CD4-positive, CD25-positive, alpha-beta regulatory T cell (primary cell): ENCODE data around the gene HEATR5B. TPM values are rescaled to one million over a fixed set of nuclear protein-coding genes. Genes with fewer than 3 reads are reported as not detected.
A peak's percentile ranks its signal among the peaks of the same experiment; 100 is the strongest.
"Not testable (repeated sequence)": the region's sequence is repeated elsewhere in the genome, so short reads cannot be mapped to it uniquely, and the experiment has no call there.

Source experiments
- ATAC-seq, 2 donors: fragments of 150-1000 bp; cut with Tn5 transposase; one replicate each; pipeline ENCODE4 v1.10.0; 2021; ENCODE audit warnings: low read depth in 2 of 2, moderate number of reproducible peaks in 2 of 2, moderate library complexity in 1 of 2
- DNase-seq, 3 donors: peaks; one replicate each; pipeline versions ENCODE4 v3.0.0 to v3.0.0-alpha.2; 2012 to 2022; ENCODE audit warnings: mixed read lengths in 1 of 3
- H3K27ac ChIP-seq: one replicate; pipeline ENCODE4 v1.7.0; 2013; ENCODE audit warnings: mild to moderate bottlenecking, low read length; ENCODE audit not compliant: insufficient read depth, poor library complexity, severe bottlenecking
- H3K27me3 ChIP-seq: one replicate; pipeline ENCODE4 v1.7.0; 2013; ENCODE audit warnings: low read length; ENCODE audit not compliant: control insufficient read depth, insufficient read depth
- H3K36me3 ChIP-seq: one replicate; pipeline ENCODE4 v1.7.0; 2013; ENCODE audit warnings: mild to moderate bottlenecking, low read length, moderate library complexity; ENCODE audit not compliant: control insufficient read depth, insufficient read depth
- H3K4me1 ChIP-seq: 2 replicates; pipeline ENCODE4 v1.7.0; 2013; ENCODE audit warnings: mild to moderate bottlenecking, low read length; ENCODE audit not compliant: insufficient read depth, control insufficient read depth, poor library complexity, severe bottlenecking
- H3K4me3 ChIP-seq: one replicate; pipeline ENCODE4 v1.7.0; 2013; ENCODE audit warnings: low read depth, mild to moderate bottlenecking, low read length, moderate library complexity
- H3K9me3 ChIP-seq, 2 experiments: 1 replicate in 1 of 2; 2 replicates in 1 of 2; pipeline ENCODE4 v1.7.0; 2013; ENCODE audit warnings: low read length in 2 of 2, mild to moderate bottlenecking in 1 of 2, moderate library complexity in 1 of 2; ENCODE audit not compliant: control insufficient read depth in 2 of 2
- H3K27ac Mint-ChIP-seq, 3 donors: one replicate each; pipeline ENCODE4 v1.8.0; 2020 to 2022; ENCODE audit warnings: mild to moderate bottlenecking in 3 of 3, mixed read lengths in 3 of 3, moderate library complexity in 2 of 3
- H3K27me3 Mint-ChIP-seq: one replicate; pipeline ENCODE4 v1.8.0; 2022; ENCODE audit warnings: mild to moderate bottlenecking, mixed read lengths
- H3K36me3 Mint-ChIP-seq: one replicate; pipeline ENCODE4 v1.8.0; 2020; ENCODE audit warnings: mixed read lengths
- H3K4me1 Mint-ChIP-seq, 4 donors: one replicate each; pipeline ENCODE4 v1.8.0; 2020 to 2022; ENCODE audit warnings: mixed read lengths in 4 of 4, mild to moderate bottlenecking in 1 of 4
- H3K4me3 Mint-ChIP-seq, 4 donors: one replicate each; pipeline ENCODE4 v1.8.0; 2020 to 2022; ENCODE audit warnings: mild to moderate bottlenecking in 4 of 4, mixed read lengths in 4 of 4, moderate library complexity in 3 of 4
- H3K9me3 Mint-ChIP-seq, 7 donors: one replicate each; pipeline ENCODE4 v1.8.0; 2020 to 2022; ENCODE audit warnings: mixed read lengths in 7 of 7, mild to moderate bottlenecking in 3 of 7, moderate library complexity in 2 of 7
- polyA plus RNA-seq, 4 donors: library from polyadenylated mRNA; unstranded; fragments of 300-500 nt; fragmentation: Illumina TruSeq; gene quantifications; one replicate each; pipeline ENCODE4 v1.2.3, GENCODE V29; 2021
- total RNA-seq: library from RNA; stranded (reverse); gene quantifications from one replicate; pipeline ENCODE4 v1.2.3, GENCODE V29; 2022

HEATR5B gene
- total and polyA plus RNA-seq, 5 donors from 2014 or later = 7.4 to 49.1 (median 10.0) TPM

GRCh38 chr2:36951574-36951973, 132.6 kb downstream of the HEATR5B start:
- ATAC-seq = no peak
- Mint-ChIP-seq H3K27me3 (no peaks in the 10 kb centered on the region), H3K4me1 (peaks cover 30 to 64% (median 40%) of the 10 kb centered on the region in 4 donors), H3K9me3 (no peaks in the 10 kb centered on the region), H3K4me3 (no peak overlapping the region), H3K27ac (peak overlapping the region in 1 of 3 donors; percentile 49), H3K36me3 (peaks cover 13% of the 10 kb centered on the region)
- Histone ChIP-seq H3K27me3 (no peaks in the 10 kb centered on the region), H3K4me3 (no peak overlapping the region), H3K27ac (no peak overlapping the region), H3K36me3 (peaks cover 2% of the 10 kb centered on the region), H3K4me1 (no peaks in the 10 kb centered on the region), H3K9me3 (no peaks in the 10 kb centered on the region)
- DNase-seq = no peak

GRCh38 chr2:36951027-36951518, 133.1 kb downstream of the HEATR5B start:
- Mint-ChIP-seq H3K27ac (peak overlapping the region in 1 of 3 donors; percentile 49), H3K27me3 (no peaks in the 10 kb centered on the region), H3K9me3 (no peaks in the 10 kb centered on the region), H3K36me3 (peaks cover 13% of the 10 kb centered on the region), H3K4me3 (no peak overlapping the region), H3K4me1 (peaks cover 28 to 61% (median 38%) of the 10 kb centered on the region in 4 donors)
- Histone ChIP-seq H3K4me1 (no peaks in the 10 kb centered on the region), H3K27me3 (no peaks in the 10 kb centered on the region), H3K4me3 (no peak overlapping the region), H3K36me3 (peaks cover 2% of the 10 kb centered on the region), H3K27ac (no peak overlapping the region), H3K9me3 (no peaks in the 10 kb centered on the region)
- ATAC-seq (no peak), DNase-seq (peak in 1 of 3 donors; percentile 4)

GRCh38 chr2:36949845-36950244, 134.3 kb downstream of the HEATR5B start:
- Histone ChIP-seq H3K4me1 (no peaks in the 10 kb centered on the region), H3K4me3 (no peak overlapping the region), H3K9me3 (no peaks in the 10 kb centered on the region), H3K27me3 (no peaks in the 10 kb centered on the region), H3K27ac (no peak overlapping the region), H3K36me3 (peaks cover 2% of the 10 kb centered on the region)
- Mint-ChIP-seq H3K36me3 (peaks cover 10% of the 10 kb centered on the region), H3K9me3 (no peaks in the 10 kb centered on the region), H3K4me3 (no peak overlapping the region), H3K27me3 (no peaks in the 10 kb centered on the region), H3K27ac (peak overlapping the region in 2 of 3 donors; percentile 33 to 51), H3K4me1 (peaks cover 24 to 54% (median 31%) of the 10 kb centered on the region in 4 donors)
- no peak for ATAC-seq
- no peak for DNase-seq

GRCh38 chr2:36945240-36945639, 138.9 kb downstream of the HEATR5B start:
- not testable (repeated sequence) for H3K27me3 Mint-ChIP-seq, H3K36me3 Mint-ChIP-seq, H3K9me3 Mint-ChIP-seq, H3K9me3 ChIP-seq, H3K4me3 Mint-ChIP-seq, DNase-seq, H3K4me1 ChIP-seq, H3K36me3 ChIP-seq, H3K27ac ChIP-seq, H3K4me3 ChIP-seq, H3K27ac Mint-ChIP-seq, ATAC-seq, H3K27me3 ChIP-seq
- H3K4me1 Mint-ChIP-seq = peaks cover 10 to 26% (median 20%) of the 10 kb centered on the region in 4 donors

- Mint-ChIP-seq H3K36me3 (peaks cover 6% of the 10 kb centered on the region), H3K4me3 (no peak overlapping the region), H3K4me1 (peaks cover 11 to 19% (median 14%) of the 10 kb centered on the region in 4 donors), H3K27ac (peak overlapping the region in 1 of 3 donors; percentile 20), H3K9me3 (no peaks in the 10 kb centered on the region), H3K27me3 (no peaks in the 10 kb centered on the region)
- H3K4me3 ChIP-seq = no peak overlapping the region
- no peak overlapping the region for H3K27ac ChIP-seq
- H3K9me3 ChIP-seq = no peaks in the 10 kb centered on the region
- peaks cover 3% of the 10 kb centered on the region for H3K36me3 ChIP-seq
- H3K4me1 ChIP-seq = no peaks in the 10 kb centered on the region
- DNase-seq (no peak), ATAC-seq (no peak)
- H3K27me3 ChIP-seq = no peaks in the 10 kb centered on the region
Measured at GRCh38 chr2:36941867-36942266, 142.3 kb downstream of the HEATR5B start.

- not testable (repeated sequence) for H3K36me3 ChIP-seq, H3K27me3 Mint-ChIP-seq, H3K9me3 ChIP-seq, H3K9me3 Mint-ChIP-seq, DNase-seq, H3K4me1 ChIP-seq, H3K27ac ChIP-seq, ATAC-seq, H3K27me3 ChIP-seq, H3K4me3 ChIP-seq, H3K4me3 Mint-ChIP-seq
- peaks cover 14% of the 10 kb centered on the region for H3K36me3 Mint-ChIP-seq
- peak overlapping the region in 1 of 3 donors; percentile 37 for H3K27ac Mint-ChIP-seq
- H3K4me1 Mint-ChIP-seq = peaks cover 18 to 26% (median 24%) of the 10 kb centered on the region in 4 donors
Measured at GRCh38 chr2:36936526-36936925, 147.6 kb downstream of the HEATR5B start.

GRCh38 chr2:36931688-36932087, 152.5 kb downstream of the HEATR5B start:
- H3K9me3 Mint-ChIP-seq, H3K27me3 ChIP-seq, H3K27me3 Mint-ChIP-seq, H3K9me3 ChIP-seq, H3K4me3 ChIP-seq, H3K4me3 Mint-ChIP-seq, H3K27ac ChIP-seq, H3K36me3 ChIP-seq, H3K4me1 ChIP-seq, ATAC-seq, DNase-seq: not testable (repeated sequence)
- Mint-ChIP-seq H3K4me1 (peaks cover 18 to 39% (median 27%) of the 10 kb centered on the region in 4 donors), H3K27ac (peak overlapping the region in 1 of 3 donors; percentile 71), H3K36me3 (peaks cover 10% of the 10 kb centered on the region)
